ENCODE results near the gene DNAJC4. TPM values are rescaled to one million over a fixed set of nuclear protein-coding genes. Genes with fewer than 3 reads are reported as not detected.
A peak's percentile ranks its signal among the peaks of the same experiment; 100 is the strongest.

Gene DNAJC4
- total RNA-seq, 1 experiment from 2014 or later: 26.0 TPM

GRCh38 chr11:64243236-64243854 lies 13.0 kb downstream of the DNAJC4 start (continued):
- TF ChIP-seq TEAD4 (CRISPR knock-in tag; IDR thresholded peaks at IDR 0.05): no peak
- no peak for TF ChIP-seq TCF7 (CRISPR knock-in tag; IDR thresholded peaks at IDR 0.05; ENCODE audit: low read depth)
- TF ChIP-seq ZNF532 (CRISPR knock-in tag; IDR thresholded peaks at IDR 0.05; ENCODE audit: borderline replicate concordance): 0 out of 2 replicates have a peak, but pooled peaks have one; percentile 18
- no peak for TF ChIP-seq ELF4 (CRISPR knock-in tag; IDR thresholded peaks at IDR 0.05; ENCODE audit: low read depth)
- TF ChIP-seq CDX4 (CRISPR knock-in tag; IDR thresholded peaks at IDR 0.05; ENCODE audit: borderline replicate concordance): no peak
- TF ChIP-seq ZNF121 (CRISPR knock-in tag; IDR thresholded peaks at IDR 0.05): 0 out of 2 replicates have a peak, but pooled peaks have one; percentile 17
- TF ChIP-seq AR (CRISPR knock-in tag; IDR thresholded peaks at IDR 0.05): no peak
- no peak for TF ChIP-seq USF1 (CRISPR knock-in tag; IDR thresholded peaks at IDR 0.05)
- TF ChIP-seq KAT7 (CRISPR knock-in tag; IDR thresholded peaks at IDR 0.05; ENCODE audit: borderline replicate concordance): no peak
- TF ChIP-seq ATF2 (CRISPR knock-in tag; IDR thresholded peaks at IDR 0.05; ENCODE audit: borderline replicate concordance, low read depth): no peak
- TF ChIP-seq E2F4 (CRISPR knock-in tag; IDR thresholded peaks at IDR 0.05; ENCODE audit: borderline replicate concordance, low read depth): no peak

GRCh38 chr11:64244107-64244506 lies 13.8 kb downstream of the DNAJC4 start:
- CTCF ChIA-PET: interaction anchor here (1.1 to 3.8 kb wide), 6 partner anchors 7 to 111 kb away, joined by 4 to 50 read pairs (median 10); partner anchors contain the start of gene PLCB3
- DNase-seq (ENCODE audit: low spot score) (no peak), ATAC-seq (no peak)
- H3K9me3 Mint-ChIP-seq: no peaks in the 10 kb centered on the region
- peaks cover 8% of the 10 kb centered on the region for H3K36me3 Mint-ChIP-seq
- TF ChIP-seq TP53 (CRISPR knock-in tag; IDR thresholded peaks at IDR 0.05) (no peak), ZNF425 (CRISPR knock-in tag; conservative IDR thresholded peaks at IDR 0.05) (0 out of 2 replicates have a peak, but pooled peaks have one; percentile 30)
- peak overlapping the region; percentile 83 for H3K27ac Mint-ChIP-seq
- H3K27me3 Mint-ChIP-seq (ENCODE audit: low read depth): no peaks in the 10 kb centered on the region
- peaks cover 44% of the 10 kb centered on the region for H3K4me1 Mint-ChIP-seq
- H3K4me3 Mint-ChIP-seq: peak overlapping the region; percentile 88
- POLR2A ChIA-PET: interaction anchor here (0.6 to 1.8 kb wide), 6 partner anchors 15 to 1484 kb away, joined by 3 to 6 read pairs (median 4); partner anchors contain the start of gene TRPT1

All from WTC11 (cell line).